Gastrocnemius medialis (tissue), 4 donors: Measurements from ENCODE around the gene GIMAP5.

ENCODE experiments used
- POLR2A ChIP-seq, 2 donors: fragments of 450-650 bp; IDR thresholded peaks; one replicate each; pipeline ENCODE4 v1.6.1; 2017; ENCODE audit warnings: antibody characterized with exemption in 2 of 2, mild to moderate bottlenecking in 2 of 2, moderate library complexity in 2 of 2
- TF ChIP-seq, protein P1 (sequence below), 5 experiments: fragments of 450-650 bp in 3 of 5; fragments of 200-600 bp in 2 of 5; sonication (generic) in 2 of 5; IDR thresholded peaks in 4 of 5; conservative IDR thresholded peaks in 1 of 5; 1 replicate in 4 of 5; 2 replicates in 1 of 5; pipeline ENCODE4 v1.5.1; 2016 to 2019; ENCODE audit warnings: antibody characterized with exemption in 5 of 5, mild to moderate bottlenecking in 3 of 5, moderate library complexity in 3 of 5

DNA sequence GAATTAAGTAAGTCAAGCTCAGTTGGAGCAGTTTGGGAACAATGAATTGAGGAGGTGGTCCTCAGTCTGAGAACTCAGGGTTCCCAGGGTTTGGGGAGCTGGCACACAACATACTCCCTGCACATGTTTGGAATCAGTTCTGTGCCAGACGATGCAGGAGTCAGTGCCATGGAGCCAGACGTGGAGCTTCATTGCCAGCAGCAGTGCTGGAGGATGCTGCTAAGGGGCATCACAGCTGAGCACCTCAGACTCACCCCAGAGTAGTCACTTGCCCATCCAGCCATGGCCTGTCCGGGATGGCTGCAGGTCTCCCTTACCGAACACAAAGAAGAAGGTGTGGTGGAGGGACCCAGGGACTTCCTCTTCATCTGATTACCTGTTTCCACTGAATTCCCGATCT, 7.9 kb downstream of the GIMAP5 start:
- TF ChIP-seq, protein P1, sequence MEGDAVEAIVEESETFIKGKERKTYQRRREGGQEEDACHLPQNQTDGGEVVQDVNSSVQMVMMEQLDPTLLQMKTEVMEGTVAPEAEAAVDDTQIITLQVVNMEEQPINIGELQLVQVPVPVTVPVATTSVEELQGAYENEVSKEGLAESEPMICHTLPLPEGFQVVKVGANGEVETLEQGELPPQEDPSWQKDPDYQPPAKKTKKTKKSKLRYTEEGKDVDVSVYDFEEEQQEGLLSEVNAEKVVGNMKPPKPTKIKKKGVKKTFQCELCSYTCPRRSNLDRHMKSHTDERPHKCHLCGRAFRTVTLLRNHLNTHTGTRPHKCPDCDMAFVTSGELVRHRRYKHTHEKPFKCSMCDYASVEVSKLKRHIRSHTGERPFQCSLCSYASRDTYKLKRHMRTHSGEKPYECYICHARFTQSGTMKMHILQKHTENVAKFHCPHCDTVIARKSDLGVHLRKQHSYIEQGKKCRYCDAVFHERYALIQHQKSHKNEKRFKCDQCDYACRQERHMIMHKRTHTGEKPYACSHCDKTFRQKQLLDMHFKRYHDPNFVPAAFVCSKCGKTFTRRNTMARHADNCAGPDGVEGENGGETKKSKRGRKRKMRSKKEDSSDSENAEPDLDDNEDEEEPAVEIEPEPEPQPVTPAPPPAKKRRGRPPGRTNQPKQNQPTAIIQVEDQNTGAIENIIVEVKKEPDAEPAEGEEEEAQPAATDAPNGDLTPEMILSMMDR (IDR thresholded peaks at IDR 0.05 in 4 of 5, conservative IDR thresholded peaks at IDR 0.05 in 1 of 5): no peak
- no peak for TF ChIP-seq POLR2A (IDR thresholded peaks at IDR 0.05)
